UCSD-AML1 (cell line): ENCODE data around the gene CABLES1.
A peak's percentile ranks its signal among the peaks of the same experiment; 100 is the strongest.
"Not testable (repeated sequence)": the region's sequence is repeated elsewhere in the genome, so short reads cannot be mapped to it uniquely, and the experiment has no call there.

Experiments
- DNase-seq: peaks from one replicate; lab custom pipeline; 2025; ENCODE audit not compliant: unreplicated experiment; lab: John Stamatoyannopoulos, UW

CABLES1 gene

GRCh38 chr18:23141104-23141999, 6.1 kb downstream of the CABLES1 start:
- DNase-seq = no peak

- no peak for DNase-seq
Observed at GRCh38 chr18:23142251-23142929, 7.1 kb downstream of the CABLES1 start.

- peak; percentile 82 for DNase-seq
Observed at GRCh38 chr18:23143016-23143814, 7.9 kb downstream of the CABLES1 start.

- DNase-seq = peak; percentile 82
Observed at GRCh38 chr18:23143815-23144261, 8.6 kb downstream of the CABLES1 start.

DNA sequence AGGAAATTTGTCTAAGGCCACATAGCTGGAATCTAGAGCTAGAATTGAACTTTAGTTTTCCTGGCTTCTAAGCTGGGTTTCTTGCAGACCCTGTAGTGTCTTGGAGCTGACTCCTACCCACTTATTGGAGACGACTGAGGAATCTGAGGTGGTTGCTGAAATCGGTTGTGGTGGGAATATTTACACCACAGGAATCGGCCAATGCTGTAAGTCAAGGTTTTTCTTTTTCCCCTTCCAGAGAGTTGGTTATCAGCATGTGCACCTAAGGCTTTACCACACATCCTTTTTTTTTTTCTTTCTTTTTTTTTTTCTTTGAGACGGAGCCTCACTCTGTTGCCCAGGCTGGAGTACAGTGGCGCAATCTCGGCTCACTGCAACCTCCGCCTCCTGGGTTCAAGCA, 9.4 kb downstream of the CABLES1 start:
- DNase-seq = no peak

- DNase-seq = no peak
Observed at GRCh38 chr18:23145621-23146020, 10.3 kb downstream of the CABLES1 start.

- DNase-seq = no peak
Observed at GRCh38 chr18:23146861-23147469, 11.7 kb downstream of the CABLES1 start.

DNA sequence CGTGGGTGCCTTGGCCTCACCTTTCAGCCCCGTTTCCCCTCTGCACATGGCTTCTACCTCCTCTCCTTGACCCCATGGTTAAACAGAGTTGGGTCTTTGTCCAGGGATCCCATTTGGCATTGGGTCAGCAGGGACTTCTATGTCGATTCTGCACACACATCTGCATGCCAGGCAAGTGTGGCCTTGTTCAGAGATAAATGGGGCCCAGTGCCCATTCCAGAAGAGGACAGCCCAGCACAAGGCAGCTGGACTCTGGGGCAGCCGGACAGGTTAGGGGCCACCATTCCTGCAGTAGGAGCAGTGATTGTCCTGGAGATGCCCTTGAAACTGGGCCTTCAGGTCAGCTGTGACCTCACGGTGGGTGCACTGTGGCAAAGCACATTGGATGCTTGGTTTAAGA, 13.1 kb downstream of the CABLES1 start:
- DNase-seq = no peak

GRCh38 chr18:23149570-23149969, 14.3 kb downstream of the CABLES1 start:
- no peak for DNase-seq

- DNase-seq = no peak
Observed at GRCh38 chr18:23151414-23152099, 16.3 kb downstream of the CABLES1 start.

DNA sequence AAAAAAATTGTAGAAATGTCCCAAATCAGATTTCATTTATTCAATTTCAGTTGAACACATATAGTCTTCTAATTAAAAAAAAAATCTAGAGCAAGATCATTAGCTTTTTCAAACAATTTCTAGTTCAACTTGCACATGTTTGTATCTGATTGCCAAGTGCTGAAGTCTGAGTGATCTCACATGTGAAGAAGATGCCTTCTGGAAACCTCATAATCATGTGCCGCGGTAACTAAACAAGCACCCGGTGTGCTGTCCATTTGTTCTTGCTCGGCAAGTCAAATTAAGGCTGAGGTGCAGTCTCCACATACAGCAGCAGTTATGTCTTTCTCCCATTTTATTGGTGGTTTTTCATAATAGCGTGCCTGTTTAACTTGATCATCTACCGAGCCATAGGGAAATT, 18.7 kb downstream of the CABLES1 start:
- no peak for DNase-seq

- DNase-seq = no peak
Observed at GRCh38 chr18:23154823-23155500, 19.7 kb downstream of the CABLES1 start.

DNA sequence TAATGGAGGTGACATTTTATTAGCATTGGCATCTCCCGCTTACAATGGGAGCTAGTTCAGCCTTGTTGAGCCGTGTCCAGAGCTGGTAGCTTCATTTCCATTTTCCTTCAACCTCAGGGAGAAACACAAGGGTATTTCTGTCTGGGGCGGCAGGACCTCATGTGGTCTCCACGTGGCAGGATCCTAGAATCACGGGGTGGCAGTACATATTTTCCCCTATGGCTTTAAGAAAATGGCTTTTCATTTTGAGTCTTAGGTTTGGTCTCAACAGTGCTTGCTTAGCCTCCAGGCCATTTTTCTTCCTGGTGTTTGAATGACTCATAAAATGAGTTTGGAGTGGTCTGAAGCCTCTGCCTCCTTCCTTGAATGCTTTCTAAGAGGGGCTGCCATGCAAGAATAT, 20.3 kb downstream of the CABLES1 start:
- DNase-seq = no peak

DNA sequence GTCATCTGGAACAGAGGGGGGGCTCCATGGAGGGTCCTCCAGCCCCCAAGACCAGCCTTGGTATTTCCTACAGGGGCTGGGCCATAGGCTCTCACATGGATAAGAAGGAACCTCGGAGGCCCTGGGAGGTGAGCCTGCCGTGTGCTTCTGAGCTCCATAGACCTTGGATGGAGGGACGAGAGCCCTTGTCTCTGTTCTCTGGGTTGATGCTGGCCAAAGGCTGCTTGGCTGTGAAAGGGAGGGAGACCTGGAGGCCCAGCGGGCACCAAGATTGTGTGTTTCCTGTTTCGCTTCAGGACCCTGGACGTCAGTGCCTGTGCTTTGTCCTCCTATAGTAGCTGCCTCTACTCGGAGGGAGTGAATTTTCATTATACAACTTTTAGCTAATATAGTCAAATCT, 20.8 kb downstream of the CABLES1 start:
- no peak for DNase-seq

- DNase-seq = no peak
Observed at GRCh38 chr18:23158058-23158457, 22.8 kb downstream of the CABLES1 start.

DNA sequence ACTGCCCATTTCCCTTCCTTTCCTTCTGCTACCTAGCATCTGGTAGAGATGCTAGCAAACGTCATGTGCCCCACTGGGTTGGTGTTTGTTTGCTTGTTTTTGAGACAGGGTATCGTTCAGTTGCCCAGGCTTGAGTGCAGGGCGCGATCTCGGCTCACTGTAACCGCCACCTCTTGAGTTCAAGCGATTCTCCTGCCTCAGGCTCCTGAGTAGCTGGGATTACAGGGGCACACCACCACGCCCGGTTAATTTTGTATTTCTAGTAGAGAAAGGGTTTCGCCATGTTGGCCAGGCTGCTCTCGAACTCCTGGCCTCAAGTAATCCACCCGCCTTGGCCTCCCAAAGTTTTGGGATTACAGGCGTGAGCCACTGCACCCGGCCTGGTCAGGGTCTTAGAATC, 23.6 kb downstream of the CABLES1 start:
- DNase-seq = not testable (repeated sequence)

DNA sequence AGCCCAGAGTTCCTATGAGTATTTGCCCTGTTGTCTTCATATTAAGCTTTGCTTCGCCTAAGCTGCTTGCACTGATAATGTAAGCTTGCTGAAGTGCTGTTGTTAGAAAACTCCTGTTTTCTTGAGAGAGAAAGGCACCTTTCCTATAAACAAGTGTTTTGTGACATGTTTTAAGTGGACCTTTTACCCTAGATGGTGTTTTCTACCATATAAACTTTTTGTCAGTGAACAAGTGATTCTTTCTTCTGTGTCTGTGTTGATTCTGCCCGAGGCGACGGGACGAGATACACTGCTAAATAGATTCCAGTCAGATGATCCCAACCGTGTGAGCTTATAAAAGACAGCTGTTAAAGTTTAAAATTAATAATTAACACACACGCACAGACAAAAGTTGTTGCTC, 24.1 kb downstream of the CABLES1 start:
- no peak for DNase-seq

DNA sequence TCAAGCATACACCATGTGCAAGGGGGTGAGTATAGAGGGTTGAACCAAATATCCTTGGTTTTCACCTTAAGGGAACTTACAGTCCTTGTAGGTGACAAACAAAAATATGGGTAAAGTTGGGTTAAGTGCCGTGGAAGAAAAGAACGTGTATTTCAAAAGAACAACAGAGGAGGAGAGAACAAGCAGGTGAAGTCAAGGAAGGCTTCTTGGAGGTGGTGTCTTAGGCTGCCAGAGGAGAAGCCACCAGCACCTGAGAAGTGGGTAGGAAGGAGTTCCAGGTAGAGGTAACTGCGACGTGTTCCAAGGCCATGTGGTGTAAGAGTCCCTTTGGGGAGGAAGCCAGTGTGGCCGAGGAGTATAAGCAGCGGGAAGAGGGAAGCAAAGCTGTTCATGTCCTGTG, 27.2 kb downstream of the CABLES1 start:
- DNase-seq = no peak

DNA sequence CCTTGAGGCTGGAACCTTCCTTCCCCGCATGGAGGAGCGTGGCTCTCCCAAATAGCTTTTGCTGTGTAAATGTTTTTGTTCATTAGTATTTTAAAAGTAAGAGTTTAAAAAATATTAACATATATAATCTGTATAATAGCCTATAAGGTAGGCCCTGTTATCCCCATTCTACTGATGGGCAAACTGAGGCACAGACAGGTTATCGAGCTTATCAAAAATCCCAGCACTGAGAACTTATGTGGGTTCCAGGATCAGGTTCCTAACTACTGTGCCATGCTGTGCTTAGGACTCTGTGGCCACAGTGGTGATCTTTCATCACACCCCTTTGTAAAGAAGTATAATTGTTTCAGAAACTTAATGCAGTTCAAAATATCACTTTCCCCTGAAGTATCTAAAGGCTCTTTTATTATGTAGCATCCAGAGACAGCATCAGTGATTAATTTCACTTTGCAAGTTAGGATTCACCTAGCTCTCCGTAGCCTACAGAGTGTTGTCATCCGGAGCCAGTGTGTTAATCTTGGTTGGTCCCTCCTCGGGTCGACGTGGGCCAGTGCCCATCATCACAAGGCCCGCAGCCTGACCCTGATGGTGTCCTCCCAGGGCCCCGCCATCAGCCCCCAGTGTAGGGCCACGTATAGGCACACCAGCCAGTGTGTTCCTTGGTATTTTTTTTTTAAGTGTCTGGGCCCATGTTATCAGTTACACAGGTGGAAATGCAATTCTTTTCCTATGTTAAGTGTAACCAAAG, 28.7 kb downstream of the CABLES1 start:
- DNase-seq = no peak
